GM19438 (cell line): ENCODE data around the gene CACNA1H.

ENCODE experiments used
- ATAC-seq: cut with Tn5 transposase; IDR thresholded peaks from one replicate; pipeline ENCODE4 v1.9.1; 2021; ENCODE audit warnings: low read depth; ENCODE audit not compliant: unreplicated experiment

Gene CACNA1H

GRCh38 chr16:1171001-1171400, 18.1 kb downstream of the CACNA1H start:
- no peak for ATAC-seq

GRCh38 chr16:1171854-1172428, 19.0 kb downstream of the CACNA1H start:
- no peak for ATAC-seq

- ATAC-seq = no peak
Observed at GRCh38 chr16:1172651-1173050, 19.7 kb downstream of the CACNA1H start.

- no peak for ATAC-seq
Observed at GRCh38 chr16:1173788-1174451, 21.0 kb downstream of the CACNA1H start.

- ATAC-seq = no peak
Observed at GRCh38 chr16:1174477-1175357, 21.8 kb downstream of the CACNA1H start.

GRCh38 chr16:1175566-1176279, 22.8 kb downstream of the CACNA1H start:
- ATAC-seq = no peak

- ATAC-seq = no peak
Observed at GRCh38 chr16:1176280-1176897, 23.5 kb downstream of the CACNA1H start.

- no peak for ATAC-seq
Observed at GRCh38 chr16:1177053-1177452, 24.1 kb downstream of the CACNA1H start.

GRCh38 chr16:1177750-1178149, 24.8 kb downstream of the CACNA1H start:
- no peak for ATAC-seq

- no peak for ATAC-seq
Observed at GRCh38 chr16:1178295-1178910, 25.5 kb downstream of the CACNA1H start.

GRCh38 chr16:1180549-1181403, 27.9 kb downstream of the CACNA1H start:
- no peak for ATAC-seq

- ATAC-seq = no peak
Observed at GRCh38 chr16:1181404-1182315, 28.8 kb downstream of the CACNA1H start.

- ATAC-seq = no peak
Observed at GRCh38 chr16:1182316-1182671, 29.4 kb downstream of the CACNA1H start.

- ATAC-seq = no peak
Observed at GRCh38 chr16:1182950-1183907, 30.3 kb downstream of the CACNA1H start.

- ATAC-seq = no peak
Observed at GRCh38 chr16:1184156-1184868, 31.4 kb downstream of the CACNA1H start.

GRCh38 chr16:1184980-1185379, 32.1 kb downstream of the CACNA1H start:
- ATAC-seq = no peak
